HepG2 (cell line): ENCODE measurements around the gene NFATC4. TPM values are rescaled to one million over a fixed set of nuclear protein-coding genes. Genes with fewer than 3 reads are reported as not detected.

ENCODE experiments used
- CCDC6 ChIP-seq: sonication (generic); formaldehyde crosslinking; IDR thresholded peaks from 2 replicates; pipeline ENCODE4 v1.8.1; 2022; ENCODE audit warnings: mild to moderate bottlenecking, missing genetic modification reagents, moderate library complexity
- CENPT ChIP-seq: sonication (generic); formaldehyde crosslinking; IDR thresholded peaks from 2 replicates; pipeline ENCODE4 v1.8.0; 2022; ENCODE audit warnings: low read depth, mild to moderate bottlenecking, moderate library complexity, missing genetic modification reagents
- HOXD1 ChIP-seq: sonication (generic); formaldehyde crosslinking; IDR thresholded peaks from 2 replicates; pipeline ENCODE4 v1.5.0; 2020; ENCODE audit warnings: missing genetic modification reagents
- JARID2 ChIP-seq: sonication (generic); formaldehyde crosslinking; IDR thresholded peaks from 2 replicates; pipeline ENCODE4 v1.8.1; 2023; ENCODE audit warnings: missing genetic modification reagents, inconsistent platforms; ENCODE audit not compliant: insufficient replicate concordance
- PRPF4 ChIP-seq: fragments of 200-400 bp; formaldehyde crosslinking; IDR thresholded peaks from 2 replicates; pipeline ENCODE4 v1.6.1; 2016; ENCODE audit warnings: low read length, low read depth; ENCODE audit not compliant: poor library complexity, severe bottlenecking
- TSC22D2 ChIP-seq: sonication (generic); formaldehyde crosslinking; IDR thresholded peaks from 2 replicates; pipeline ENCODE4 v1.5.1; 2020; ENCODE audit warnings: missing genetic modification reagents, mild to moderate bottlenecking, borderline replicate concordance
- ZNF468 ChIP-seq: sonication (generic); formaldehyde crosslinking; IDR thresholded peaks from 2 replicates; pipeline ENCODE4 v1.8.0; 2022; ENCODE audit warnings: mild to moderate bottlenecking, moderate library complexity, missing genetic modification reagents
- ZNF598 ChIP-seq: sonication (generic); formaldehyde crosslinking; IDR thresholded peaks from 2 replicates; pipeline ENCODE4 v1.5.1; 2020; ENCODE audit warnings: mild to moderate bottlenecking, missing genetic modification reagents, borderline replicate concordance
- ZNF652 ChIP-seq: IDR thresholded peaks from 2 replicates; pipeline ENCODE4 v1.6.1; 2016; ENCODE audit warnings: low read depth, borderline replicate concordance
- polyA plus RNA-seq, 8 experiments: library from polyadenylated mRNA; depleted of rRNA in 3 of 8; stranded (reverse) in 7 of 8; unstranded in 1 of 8; fragments of >200 nt; fragmentation: Illumina TruSeq in 4 of 8; extraction: Trizol in 4 of 8; gene quantifications; 2 replicates each; pipeline versions ENCODE4 v1.2.1 to v1.2.3, GENCODE V29; 2011 to 2016; ENCODE audit warnings: low read depth in 4 of 8, missing spikeins in 1 of 8, mixed read lengths in 1 of 8; ENCODE audit not compliant: insufficient read depth in 1 of 8
- total RNA-seq, 5 experiments: library from RNA; depleted of rRNA; stranded (reverse); fragments of >200 nt; fragmentation: Illumina TruSeq; extraction: Trizol; gene quantifications; 2 replicates each; pipeline ENCODE4 v1.2.3, GENCODE V29; 2016; ENCODE audit warnings: low read depth in 1 of 5
- TF ChIP-seq, protein P1 (sequence below): sonication (generic); formaldehyde crosslinking; IDR thresholded peaks from 2 replicates; pipeline ENCODE4 v1.4.0; 2020; ENCODE audit warnings: missing genetic modification reagents
- TF ChIP-seq, protein P2 (sequence below), 2 experiments: sonication (generic) in 1 of 2; formaldehyde crosslinking in 1 of 2; IDR thresholded peaks; 2 replicates each; pipeline versions ENCODE4 v1.6.1 to v1.9.0; 2014 to 2022; ENCODE audit warnings: antibody characterized with exemption in 1 of 2, borderline replicate concordance in 1 of 2, inconsistent platforms in 1 of 2, low read depth in 1 of 2, missing genetic modification reagents in 1 of 2
- TF ChIP-seq, protein P3 (sequence below): IDR thresholded peaks from 2 replicates; pipeline ENCODE4 v1.6.1; 2012; ENCODE audit warnings: low read length, improper control_type of control experiment

The NFATC4 gene
- total and polyA plus RNA-seq, 2 of the 13 experiments (the other 11 are each of a cell fraction or from before 2014, with no cell fraction given) = 0.04 to 0.15 TPM

DNA sequence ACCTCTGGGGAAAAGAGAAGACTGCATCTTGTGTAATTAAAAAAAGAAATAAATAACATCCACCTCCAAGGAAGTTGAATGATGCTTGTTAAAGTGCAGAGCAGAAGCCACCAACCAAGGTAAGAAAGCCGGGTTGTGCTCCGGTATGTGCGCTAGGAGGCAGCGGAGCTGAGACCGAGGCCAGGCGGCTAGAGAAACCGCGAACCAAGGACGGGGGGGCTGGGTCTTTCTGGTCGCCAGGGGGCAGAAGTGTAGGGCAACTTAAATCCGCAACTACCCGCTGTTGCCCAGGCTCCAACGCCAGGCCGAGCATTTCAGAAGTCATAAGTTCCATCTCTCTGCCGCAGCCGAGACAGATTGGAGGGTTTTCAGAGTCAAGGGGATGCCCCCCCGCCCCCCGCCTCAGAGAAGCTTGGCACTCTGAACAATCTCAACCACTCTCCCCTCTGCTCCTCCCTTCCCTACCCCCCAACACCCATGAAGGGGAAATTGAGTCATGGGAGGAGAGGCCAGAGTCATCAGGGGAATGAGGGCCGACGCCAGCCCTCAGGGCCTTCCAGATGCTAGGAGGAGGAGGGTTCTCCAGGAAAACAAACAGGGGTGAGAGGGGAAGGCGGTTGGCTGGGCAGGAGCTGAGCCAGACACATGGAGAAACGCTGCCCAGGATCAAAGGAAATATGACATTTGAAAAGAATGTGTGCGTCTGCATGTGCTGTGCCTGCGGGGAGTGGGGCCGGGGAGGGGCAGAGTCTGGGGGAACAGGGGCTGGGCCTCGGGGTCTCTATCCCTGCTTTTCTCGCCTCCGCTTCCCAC is 2.2 kb upstream of the NFATC4 start (continued):
- TF ChIP-seq, protein P1, sequence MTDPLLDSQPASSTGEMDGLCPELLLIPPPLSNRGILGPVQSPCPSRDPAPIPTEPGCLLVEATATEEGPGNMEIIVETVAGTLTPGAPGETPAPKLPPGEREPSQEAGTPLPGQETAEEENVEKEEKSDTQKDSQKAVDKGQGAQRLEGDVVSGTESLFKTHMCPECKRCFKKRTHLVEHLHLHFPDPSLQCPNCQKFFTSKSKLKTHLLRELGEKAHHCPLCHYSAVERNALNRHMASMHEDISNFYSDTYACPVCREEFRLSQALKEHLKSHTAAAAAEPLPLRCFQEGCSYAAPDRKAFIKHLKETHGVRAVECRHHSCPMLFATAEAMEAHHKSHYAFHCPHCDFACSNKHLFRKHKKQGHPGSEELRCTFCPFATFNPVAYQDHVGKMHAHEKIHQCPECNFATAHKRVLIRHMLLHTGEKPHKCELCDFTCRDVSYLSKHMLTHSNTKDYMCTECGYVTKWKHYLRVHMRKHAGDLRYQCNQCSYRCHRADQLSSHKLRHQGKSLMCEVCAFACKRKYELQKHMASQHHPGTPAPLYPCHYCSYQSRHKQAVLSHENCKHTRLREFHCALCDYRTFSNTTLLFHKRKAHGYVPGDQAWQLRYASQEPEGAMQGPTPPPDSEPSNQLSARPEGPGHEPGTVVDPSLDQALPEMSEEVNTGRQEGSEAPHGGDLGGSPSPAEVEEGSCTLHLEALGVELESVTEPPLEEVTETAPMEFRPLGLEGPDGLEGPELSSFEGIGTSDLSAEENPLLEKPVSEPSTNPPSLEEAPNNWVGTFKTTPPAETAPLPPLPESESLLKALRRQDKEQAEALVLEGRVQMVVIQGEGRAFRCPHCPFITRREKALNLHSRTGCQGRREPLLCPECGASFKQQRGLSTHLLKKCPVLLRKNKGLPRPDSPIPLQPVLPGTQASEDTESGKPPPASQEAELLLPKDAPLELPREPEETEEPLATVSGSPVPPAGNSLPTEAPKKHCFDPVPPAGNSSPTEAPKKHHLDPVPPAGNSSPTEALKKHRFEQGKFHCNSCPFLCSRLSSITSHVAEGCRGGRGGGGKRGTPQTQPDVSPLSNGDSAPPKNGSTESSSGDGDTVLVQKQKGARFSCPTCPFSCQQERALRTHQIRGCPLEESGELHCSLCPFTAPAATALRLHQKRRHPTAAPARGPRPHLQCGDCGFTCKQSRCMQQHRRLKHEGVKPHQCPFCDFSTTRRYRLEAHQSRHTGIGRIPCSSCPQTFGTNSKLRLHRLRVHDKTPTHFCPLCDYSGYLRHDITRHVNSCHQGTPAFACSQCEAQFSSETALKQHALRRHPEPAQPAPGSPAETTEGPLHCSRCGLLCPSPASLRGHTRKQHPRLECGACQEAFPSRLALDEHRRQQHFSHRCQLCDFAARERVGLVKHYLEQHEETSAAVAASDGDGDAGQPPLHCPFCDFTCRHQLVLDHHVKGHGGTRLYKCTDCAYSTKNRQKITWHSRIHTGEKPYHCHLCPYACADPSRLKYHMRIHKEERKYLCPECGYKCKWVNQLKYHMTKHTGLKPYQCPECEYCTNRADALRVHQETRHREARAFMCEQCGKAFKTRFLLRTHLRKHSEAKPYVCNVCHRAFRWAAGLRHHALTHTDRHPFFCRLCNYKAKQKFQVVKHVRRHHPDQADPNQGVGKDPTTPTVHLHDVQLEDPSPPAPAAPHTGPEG = peak; percentile 78; the same call in 1 of the 2 replicates
- peak; percentile 88; the same call in 1 of the 2 replicates for TF ChIP-seq HOXD1 (CRISPR knock-in tag)
- peak; percentile 94 for TF ChIP-seq JARID2 (CRISPR knock-in tag)
- TF ChIP-seq, protein P2, sequence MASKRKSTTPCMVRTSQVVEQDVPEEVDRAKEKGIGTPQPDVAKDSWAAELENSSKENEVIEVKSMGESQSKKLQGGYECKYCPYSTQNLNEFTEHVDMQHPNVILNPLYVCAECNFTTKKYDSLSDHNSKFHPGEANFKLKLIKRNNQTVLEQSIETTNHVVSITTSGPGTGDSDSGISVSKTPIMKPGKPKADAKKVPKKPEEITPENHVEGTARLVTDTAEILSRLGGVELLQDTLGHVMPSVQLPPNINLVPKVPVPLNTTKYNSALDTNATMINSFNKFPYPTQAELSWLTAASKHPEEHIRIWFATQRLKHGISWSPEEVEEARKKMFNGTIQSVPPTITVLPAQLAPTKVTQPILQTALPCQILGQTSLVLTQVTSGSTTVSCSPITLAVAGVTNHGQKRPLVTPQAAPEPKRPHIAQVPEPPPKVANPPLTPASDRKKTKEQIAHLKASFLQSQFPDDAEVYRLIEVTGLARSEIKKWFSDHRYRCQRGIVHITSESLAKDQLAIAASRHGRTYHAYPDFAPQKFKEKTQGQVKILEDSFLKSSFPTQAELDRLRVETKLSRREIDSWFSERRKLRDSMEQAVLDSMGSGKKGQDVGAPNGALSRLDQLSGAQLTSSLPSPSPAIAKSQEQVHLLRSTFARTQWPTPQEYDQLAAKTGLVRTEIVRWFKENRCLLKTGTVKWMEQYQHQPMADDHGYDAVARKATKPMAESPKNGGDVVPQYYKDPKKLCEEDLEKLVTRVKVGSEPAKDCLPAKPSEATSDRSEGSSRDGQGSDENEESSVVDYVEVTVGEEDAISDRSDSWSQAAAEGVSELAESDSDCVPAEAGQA (IDR thresholded peaks at IDR 0.05; ENCODE audit: low read depth) = peak; percentile 76; the same call in 1 of the 2 replicates
- TF ChIP-seq, protein P2 (CRISPR knock-in tag; IDR thresholded peaks at IDR 0.05; ENCODE audit: borderline replicate concordance) = no peak
- TF ChIP-seq ZNF468 (CRISPR knock-in tag) = no peak
- TF ChIP-seq, protein P3, sequence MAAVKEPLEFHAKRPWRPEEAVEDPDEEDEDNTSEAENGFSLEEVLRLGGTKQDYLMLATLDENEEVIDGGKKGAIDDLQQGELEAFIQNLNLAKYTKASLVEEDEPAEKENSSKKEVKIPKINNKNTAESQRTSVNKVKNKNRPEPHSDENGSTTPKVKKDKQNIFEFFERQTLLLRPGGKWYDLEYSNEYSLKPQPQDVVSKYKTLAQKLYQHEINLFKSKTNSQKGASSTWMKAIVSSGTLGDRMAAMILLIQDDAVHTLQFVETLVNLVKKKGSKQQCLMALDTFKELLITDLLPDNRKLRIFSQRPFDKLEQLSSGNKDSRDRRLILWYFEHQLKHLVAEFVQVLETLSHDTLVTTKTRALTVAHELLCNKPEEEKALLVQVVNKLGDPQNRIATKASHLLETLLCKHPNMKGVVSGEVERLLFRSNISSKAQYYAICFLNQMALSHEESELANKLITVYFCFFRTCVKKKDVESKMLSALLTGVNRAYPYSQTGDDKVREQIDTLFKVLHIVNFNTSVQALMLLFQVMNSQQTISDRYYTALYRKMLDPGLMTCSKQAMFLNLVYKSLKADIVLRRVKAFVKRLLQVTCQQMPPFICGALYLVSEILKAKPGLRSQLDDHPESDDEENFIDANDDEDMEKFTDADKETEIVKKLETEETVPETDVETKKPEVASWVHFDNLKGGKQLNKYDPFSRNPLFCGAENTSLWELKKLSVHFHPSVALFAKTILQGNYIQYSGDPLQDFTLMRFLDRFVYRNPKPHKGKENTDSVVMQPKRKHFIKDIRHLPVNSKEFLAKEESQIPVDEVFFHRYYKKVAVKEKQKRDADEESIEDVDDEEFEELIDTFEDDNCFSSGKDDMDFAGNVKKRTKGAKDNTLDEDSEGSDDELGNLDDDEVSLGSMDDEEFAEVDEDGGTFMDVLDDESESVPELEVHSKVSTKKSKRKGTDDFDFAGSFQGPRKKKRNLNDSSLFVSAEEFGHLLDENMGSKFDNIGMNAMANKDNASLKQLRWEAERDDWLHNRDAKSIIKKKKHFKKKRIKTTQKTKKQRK = no peak
- TF ChIP-seq TSC22D2 = peak; percentile 98; the same call in 1 of the 2 replicates
- no peak for TF ChIP-seq CENPT
- peak; percentile 76 for TF ChIP-seq ZNF652 (CRISPR knock-in tag)
- peak; percentile 99 for TF ChIP-seq ZNF598 (CRISPR knock-in tag)
- TF ChIP-seq PRPF4 = no peak
- TF ChIP-seq CCDC6 = no peak; the same call in 1 of the 2 replicates
